GM19372 (cell line): ENCODE results near the gene DSCAM.

Experiments used
- ATAC-seq: cut with Tn5 transposase; IDR thresholded peaks from one replicate; pipeline ENCODE4 v1.9.1; 2021; ENCODE audit warnings: mild to moderate bottlenecking, low read depth, moderate library complexity; ENCODE audit not compliant: unreplicated experiment

DSCAM gene

DNA sequence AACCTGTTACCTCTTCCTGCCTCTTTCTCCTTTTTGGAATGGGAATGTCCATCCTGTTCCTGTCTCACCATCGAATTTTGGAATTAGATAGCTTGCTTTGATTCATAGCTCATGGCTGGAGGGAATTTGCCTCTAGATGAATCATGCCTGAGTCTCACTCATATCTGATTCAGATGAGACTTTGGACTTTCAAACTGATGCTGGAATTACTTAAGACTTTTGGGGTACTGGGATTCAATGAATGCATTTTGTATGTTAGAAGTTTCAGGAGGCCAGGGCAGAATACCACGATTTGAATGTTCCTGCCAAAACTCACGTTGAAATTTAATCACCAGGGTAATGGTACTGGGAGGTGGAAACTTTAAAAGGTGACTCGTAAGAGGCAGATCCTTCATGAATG is 132.4 kb downstream of the DSCAM start:
- no peak for ATAC-seq

DNA sequence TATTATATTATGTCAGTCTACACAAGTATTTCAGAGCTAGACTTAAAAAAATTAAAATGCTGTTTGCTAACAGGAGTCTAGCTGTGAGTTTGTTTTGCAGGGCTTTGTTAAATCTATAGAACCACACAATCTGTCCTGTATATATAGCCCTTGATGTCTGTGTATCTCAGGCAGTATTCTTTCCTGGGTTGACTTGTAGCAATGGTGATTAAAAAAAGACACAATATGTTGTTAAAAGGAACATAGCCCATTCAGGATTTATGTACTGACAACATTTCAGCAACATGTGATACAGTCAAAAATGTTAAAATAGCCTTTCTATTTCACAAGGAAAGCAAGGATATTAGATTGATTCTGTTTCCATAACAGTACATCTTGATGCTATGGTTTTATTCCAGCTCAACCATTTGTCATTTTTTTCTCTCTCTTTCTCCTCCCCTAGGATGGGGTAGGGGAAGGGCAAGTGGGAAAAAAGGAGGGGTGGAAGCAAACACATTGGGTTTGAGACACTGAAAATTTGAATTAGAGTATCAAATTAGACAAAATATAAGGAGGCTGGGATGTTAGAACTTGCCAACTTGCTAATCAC is 139.2 kb downstream of the DSCAM start:
- no peak for ATAC-seq

DNA sequence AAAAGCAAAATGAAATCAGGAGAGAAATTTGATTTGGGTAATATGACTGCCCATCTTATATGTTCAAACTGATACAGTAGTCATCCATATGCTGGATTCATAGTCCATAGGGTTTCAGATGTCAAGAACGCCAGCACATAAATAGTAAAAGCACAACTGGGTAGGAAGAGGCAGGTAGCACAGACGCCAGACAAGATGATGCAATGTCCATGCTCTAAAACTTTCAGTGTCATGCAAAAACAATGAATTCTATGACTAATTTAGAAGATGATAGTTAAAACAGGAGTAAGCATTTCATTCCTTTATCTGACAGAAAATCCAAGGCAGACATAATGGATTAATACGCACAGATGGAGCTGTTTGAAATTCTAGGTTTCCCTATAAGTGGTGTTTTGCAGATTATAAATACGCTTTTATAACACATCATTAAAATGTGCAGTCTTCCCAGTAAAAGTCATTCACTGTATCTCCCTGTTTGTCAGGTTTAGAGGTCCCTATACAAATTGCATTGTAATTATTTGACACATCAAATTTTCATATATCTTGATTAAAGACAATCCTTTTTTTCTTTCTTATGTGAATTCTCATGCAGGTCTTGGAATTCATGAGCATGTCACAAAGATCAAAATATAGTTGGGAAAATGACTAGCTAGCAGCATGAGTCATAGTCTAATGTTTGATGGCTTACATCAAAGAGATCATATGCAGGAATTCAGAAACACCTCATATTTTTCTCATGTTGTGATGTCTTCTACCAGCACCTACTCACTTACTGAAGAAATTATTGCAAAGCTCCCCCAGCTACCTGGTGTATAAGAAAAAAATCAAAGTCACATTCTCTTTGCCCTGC is 139.9 kb downstream of the DSCAM start:
- no peak for ATAC-seq

DNA sequence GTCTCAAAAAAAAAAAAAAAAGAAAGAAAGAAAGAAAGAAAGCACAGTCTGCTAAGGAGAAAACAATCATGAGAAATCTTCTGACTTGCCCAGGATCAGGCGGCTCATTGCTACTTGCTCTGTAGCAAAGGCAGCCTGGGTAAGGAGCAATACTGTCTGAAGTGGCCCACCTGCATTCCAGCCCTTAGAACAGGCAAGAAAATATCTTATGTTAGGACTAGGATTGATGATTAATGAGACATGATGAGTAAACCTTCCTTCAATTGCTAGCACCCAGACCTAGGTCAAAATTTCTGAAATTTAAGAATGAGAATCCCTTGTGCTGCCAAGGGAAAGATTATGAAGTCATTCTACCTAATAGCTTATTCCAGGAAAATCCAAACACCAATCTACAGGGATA is 140.8 kb downstream of the DSCAM start:
- no peak for ATAC-seq

DNA sequence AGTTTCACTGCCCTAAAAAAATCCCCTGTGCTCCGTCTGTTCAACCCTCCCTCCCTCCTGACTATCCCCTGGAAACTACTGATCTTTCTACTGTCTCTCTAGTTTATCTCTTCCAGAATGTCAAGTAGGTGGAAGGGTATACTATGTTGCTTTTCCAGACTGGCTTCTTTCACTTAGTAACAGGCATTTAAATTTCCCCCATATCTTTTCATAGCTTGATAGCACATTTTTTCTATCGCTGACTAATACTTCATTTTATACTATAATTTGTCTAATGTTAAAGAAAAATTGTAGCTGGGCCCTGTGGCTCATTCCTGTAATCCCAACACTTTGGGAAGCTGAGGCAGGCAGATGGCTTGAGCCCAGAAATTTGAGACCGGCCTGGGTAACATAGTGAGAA is 142.8 kb downstream of the DSCAM start:
- ATAC-seq: no peak

DNA sequence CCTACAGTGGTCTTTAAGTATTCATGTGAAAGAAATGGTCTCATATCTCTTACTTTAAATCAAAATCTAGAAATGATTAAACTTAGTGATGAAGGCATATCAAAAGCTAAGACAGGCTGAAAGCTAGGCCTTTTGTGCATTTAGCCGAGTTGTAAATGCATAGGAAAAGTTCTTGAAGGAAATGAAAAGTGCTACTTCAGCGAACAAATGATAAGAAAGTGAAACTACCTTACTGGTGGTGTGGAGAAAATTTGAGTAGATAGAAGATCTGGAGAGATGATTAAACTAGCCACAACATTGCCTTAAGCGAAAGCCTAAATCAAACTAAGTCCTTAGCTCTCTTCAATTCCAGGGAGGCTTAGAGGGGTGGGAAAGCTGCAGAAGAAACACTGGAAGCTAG is 147.6 kb downstream of the DSCAM start:
- no peak for ATAC-seq

DNA sequence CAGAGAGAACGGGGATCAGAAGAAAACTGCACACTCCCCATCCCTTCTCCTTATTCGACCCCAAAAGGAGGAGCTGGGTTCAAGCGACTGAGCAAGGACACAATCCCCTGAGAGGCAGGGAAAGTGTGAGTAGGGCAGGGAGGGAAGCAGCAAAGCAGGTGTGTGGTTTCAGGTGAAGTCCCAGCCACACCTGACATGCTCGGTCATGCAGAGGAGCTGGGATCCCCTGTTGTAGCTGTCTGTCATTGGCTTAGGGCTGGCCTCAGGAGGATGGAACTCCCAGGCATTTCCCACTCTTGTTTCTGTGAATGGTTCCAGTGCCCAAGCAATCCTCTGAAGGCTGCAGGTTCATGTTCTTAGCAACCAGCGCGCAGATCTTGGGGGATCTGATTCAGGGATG is 150.7 kb downstream of the DSCAM start:
- ATAC-seq: no peak

DNA sequence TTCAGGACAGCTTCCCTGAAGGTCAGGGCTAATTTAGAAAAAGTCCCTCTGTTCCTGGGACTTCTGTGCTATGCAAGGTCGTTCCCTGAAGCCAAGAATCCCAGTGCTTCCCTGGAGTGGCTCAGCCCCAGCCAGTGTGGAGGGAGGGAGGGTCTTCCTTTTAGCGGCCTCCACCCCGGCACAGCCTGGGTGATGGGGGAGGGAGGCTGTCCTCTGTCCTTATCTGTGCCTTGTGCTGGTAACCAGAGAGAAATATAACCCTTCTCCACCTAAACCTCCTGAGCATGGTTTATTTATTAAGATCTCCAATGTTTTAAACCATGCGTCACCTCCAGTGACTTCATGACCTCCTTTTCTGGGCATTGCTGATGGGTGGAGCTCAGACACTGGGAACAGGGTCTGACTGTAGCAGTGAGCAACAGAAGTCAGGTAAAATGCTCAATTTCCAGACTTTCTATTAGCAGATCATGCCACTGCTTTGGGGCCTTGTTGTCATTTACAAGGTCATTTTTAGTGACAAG is 157.1 kb downstream of the DSCAM start:
- ATAC-seq: no peak

DNA sequence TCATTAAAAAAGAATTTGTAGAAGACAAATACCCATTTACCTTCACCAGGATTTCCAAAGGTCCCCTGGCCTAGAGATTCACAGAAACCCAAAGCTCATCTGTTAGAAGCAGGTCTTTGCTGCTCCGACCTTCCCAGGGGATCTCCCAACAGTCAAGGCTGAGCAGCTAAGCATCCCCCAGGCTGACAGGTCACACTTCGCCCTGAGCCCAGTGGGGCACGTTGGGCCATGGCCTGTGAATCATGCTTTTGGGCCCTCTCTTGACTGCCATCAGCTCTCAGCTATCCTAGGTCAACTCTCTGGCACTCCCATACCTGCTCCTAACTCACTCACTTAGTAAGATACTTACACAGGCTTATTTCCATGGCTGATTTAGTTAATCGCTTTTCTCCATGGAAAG is 157.7 kb downstream of the DSCAM start:
- no peak for ATAC-seq

DNA sequence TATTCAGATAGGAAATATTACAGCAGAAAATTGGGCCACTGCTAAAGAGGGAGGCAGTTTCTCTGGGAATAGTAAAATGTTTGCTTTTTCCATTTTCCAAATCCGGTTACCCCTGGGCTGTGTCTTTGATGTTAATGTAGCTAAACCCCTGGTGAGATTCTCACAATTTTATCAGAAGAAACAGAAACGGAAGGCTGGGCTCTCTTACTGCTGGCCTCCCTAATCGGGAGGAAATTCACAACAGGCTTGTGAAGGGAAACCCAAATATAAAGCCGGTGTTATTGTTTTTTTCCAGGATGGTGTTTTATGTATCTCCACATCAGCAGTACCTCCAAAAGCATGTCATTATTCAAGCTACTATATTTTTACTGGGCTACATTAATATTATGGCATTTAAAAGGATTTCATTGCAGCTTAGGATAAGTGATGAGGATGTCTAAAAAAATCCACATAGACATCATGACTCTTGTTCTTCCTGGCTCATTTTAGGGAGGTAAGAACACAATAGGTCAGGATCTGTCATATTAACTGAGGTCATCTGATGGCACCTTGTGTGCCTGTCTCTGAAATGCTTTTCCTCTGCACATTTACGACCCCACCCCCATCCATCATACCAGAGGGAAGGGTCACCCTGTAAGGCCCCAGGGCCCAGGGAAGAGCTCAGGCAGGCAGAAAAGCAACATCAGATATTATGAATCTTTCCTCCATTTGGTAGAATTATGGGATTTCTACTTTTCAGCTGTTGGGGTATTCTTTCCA is 158.7 kb downstream of the DSCAM start:
- no peak for ATAC-seq

DNA sequence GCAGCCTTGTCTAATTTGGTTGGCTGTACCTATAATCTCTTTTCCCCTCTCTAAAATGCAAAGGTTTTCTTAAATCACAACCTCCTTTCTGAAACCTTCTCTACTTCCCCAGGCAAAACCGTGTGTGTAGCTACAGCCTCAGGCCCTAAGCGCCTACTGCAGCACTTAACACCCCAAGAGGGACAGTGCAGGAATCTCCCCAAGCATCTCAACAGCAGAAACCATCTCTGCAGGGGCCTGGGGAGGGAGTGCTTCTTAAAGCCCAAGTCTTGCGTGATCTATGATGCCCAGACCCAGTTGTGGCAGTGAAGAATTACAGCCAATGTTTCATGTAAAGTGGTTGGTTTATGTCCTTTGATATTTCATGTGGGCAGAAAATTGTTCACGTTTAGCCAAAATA is 159.3 kb downstream of the DSCAM start:
- ATAC-seq: no peak

DNA sequence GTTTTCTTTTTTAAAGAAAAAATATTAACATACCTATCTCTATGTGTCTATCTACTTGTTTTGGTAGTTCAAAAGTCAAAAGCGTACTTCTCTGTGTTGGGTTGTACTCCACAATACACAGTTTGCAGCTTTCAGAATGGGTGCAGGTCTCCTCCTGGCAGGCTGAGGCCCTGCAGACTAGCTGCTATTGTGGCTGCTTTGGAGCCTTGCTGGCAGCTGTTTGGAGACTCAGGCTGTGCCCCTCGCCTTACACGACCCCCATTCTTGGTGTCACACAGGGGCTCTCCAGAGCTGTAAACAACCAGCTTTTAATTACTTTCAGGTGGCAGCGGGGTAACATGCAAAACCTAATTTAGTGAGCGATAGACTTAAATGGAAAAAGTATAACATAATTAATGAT is 160.4 kb downstream of the DSCAM start:
- no peak for ATAC-seq

DNA sequence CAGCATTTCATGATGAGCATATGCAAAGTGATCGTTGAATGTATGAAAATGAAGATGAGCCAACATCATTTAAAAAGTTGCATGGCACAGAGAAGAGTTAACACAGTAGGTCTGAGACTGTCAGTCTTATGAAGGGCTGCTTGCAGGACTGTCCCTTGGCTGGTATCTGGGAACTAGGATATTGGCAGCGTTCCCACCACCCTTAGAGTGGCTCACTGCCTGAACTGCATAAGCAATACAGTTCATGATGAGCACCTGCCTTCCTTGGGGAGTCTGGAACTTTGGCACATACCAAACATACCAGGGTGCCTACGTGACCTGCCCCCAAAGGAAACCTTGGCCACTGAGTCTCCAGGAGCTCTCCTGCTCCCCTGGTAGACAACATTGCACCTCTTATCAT is 161.8 kb downstream of the DSCAM start:
- no peak for ATAC-seq

DNA sequence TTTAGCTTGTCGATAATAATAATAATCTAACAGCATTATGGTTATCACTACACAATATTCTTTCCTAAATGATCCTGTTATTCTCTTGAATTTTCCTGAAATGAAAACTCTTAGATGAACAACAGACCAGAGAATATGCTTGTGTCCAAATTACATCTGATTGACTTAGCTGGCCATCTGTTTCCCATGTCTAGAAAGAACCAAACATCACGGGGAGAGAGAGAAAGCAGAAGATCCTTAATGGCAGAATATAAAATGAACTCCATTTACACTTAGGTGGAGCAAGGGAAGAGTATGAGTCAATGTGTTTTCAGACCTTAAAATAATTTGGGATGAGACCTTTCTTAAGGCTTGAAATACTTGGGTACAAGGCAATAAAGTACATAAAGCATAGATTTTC is 162.2 kb downstream of the DSCAM start:
- ATAC-seq: no peak

DNA sequence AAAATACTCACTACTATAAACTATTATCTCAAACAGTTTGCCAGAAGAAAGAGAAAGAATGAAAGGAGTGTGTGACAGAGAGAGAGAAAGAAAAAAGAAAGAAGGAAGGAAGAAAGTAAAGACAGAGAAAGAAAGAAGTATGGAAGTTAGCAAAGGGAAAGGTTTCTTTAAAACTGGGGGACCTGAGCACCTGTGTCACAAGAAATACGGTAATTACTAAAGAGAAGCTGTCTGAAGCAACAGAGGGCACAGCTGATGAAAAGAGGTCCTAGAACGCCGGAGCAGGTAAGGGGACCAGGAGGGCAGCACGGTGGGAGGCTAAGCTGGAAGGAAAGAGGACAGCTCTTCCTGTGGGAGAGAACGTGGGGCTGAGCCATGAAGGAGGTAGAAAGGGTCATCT is 163.6 kb downstream of the DSCAM start:
- ATAC-seq: no peak

DNA sequence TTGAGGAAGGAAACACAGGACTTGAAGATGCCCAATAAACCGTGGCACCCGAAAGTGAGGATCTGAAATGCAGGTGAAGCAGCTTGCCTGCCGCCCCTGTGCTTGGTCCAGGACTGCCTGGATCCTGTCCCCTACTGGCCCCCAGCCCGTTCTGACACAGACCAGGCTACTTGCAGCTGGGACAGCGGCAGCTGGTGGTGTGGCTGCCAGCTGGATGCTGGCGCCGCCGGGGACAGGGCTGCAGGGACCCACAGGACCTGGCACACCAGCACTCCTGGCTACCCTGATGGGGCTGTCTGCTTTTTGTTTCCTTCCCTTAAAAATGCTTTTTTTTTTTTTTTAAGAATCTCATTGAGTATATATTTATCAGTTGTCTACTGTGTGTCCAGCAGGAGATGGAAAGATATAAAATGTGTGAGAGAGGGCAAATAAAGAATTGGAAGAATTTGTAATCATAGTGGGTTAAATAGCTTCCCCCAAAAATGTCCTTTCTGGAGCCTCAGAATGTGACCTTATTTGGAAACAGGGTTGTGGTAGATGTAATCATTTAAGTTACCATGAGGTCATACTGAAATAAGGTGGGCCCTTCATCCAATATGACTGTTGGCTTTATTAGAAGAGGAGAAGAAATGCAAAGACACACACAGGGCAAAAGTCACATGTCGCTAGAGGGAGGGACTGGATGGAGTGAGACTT is 165.6 kb downstream of the DSCAM start:
- no peak for ATAC-seq

DNA sequence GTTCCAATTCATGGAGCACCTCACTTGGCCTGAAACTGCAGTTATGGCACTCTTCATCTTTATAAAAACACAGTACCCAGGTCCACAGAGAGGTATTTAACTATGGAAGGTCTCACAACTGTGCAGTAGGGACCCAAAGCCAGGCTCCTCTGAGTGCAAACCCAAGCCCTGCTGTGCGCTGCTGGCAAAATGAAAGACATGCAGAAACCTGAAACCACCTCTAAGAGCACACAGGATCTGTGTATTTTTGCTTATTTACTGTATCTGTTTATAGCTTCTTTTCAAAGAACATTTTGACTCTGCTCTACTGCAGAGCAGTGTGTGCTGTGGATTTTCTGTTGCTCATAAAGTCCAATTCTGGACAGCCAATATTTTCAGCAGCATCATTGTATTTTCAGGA is 166.6 kb downstream of the DSCAM start:
- no peak for ATAC-seq

DNA sequence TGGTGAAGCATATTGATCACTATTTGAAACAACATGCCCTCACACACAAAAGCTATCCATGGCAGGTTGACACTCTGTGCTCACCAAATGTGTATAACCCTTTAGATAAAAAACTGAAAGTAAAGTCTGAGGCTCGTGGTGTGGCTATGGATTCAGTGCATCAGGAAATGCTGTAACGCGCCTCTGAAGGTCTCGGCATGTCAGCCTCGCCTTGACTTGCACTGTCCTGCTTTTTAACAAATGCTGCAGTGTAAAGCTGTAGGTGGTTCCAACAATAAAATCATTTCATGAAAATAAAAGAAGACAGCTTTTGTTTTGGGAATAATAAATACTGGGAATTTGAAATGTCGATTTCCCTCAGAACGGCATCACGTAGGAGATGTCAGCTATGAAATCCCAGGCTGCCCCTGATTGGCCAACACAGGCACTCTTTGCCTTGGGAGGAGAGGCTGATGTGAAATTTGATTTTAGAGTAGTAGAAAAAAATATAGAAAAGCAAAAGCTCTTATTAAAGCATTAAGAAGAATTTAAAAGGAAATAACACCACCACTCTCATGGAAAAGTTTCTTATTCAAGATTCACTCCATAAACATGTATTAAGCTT is 168.2 kb downstream of the DSCAM start:
- ATAC-seq: no peak

DNA sequence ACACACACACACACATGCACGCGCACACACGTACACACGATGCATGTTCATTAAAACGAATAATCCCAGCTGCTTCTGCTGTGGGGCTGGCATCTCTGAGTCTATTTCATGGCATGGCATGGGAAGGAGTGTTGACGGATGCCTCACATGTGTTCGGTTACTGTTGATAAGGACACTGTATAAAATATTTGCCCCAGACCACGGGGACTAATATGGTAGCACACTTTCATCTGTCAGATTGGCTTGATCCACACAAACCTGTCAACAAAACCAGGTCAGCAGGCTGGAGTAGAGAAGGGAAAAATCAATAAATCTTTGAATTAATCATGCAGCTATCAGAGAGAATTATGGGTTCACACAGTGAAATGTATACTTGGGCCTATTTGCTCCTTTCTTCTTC is 171.9 kb downstream of the DSCAM start:
- no peak for ATAC-seq

DNA sequence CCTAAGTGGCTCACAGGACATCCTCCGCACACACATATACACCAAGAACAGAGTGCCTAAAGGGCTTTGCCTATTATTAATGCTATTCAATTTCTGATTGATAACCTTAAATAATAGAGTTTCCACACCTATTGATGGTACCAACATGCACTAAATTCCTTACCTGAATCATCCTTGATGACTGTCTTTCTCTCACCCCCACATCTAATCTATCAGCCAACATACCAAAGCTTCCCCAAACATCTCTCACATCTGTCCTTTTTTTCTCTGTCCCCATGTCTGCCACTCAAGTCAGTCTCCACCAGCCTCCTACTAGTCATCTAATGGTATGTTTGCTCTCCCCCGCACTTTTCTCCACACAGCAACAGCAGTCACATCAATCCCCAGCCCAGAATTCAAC is 174.4 kb downstream of the DSCAM start:
- ATAC-seq: no peak
